ENCODE data around the gene DOCK2.

GRCh38 chr5:169795338-169795737 lies 158.3 kb downstream of the DOCK2 start:
- TF ChIP-seq CTCF (IDR thresholded peaks at IDR 0.05) (no peak), POLR2AphosphoS5 (IDR thresholded peaks at IDR 0.05) (no peak), POLR2A (IDR thresholded peaks at IDR 0.05) (no peak)
